Suprapubic skin (tissue), 3 donors: ENCODE measurements around the gene ATE1.

Source experiments
- POLR2AphosphoS5 ChIP-seq, 3 donors: sonication (generic); formaldehyde crosslinking; IDR thresholded peaks; one replicate each; pipeline ENCODE4 v1.6.1; 2017; ENCODE audit warnings: antibody characterized with exemption in 3 of 3
- TF ChIP-seq, protein P1 (sequence below), 2 donors: fragments of 200-600 bp in 1 of 2; fragments of 450-650 bp in 1 of 2; sonication (generic) in 1 of 2; IDR thresholded peaks; one replicate each; pipeline ENCODE4 v1.5.1; 2016 to 2019; ENCODE audit warnings: antibody characterized with exemption in 2 of 2, mild to moderate bottlenecking in 1 of 2, moderate library complexity in 1 of 2

- TF ChIP-seq POLR2AphosphoS5 (IDR thresholded peaks at IDR 0.05): no peak
- TF ChIP-seq, protein P1, sequence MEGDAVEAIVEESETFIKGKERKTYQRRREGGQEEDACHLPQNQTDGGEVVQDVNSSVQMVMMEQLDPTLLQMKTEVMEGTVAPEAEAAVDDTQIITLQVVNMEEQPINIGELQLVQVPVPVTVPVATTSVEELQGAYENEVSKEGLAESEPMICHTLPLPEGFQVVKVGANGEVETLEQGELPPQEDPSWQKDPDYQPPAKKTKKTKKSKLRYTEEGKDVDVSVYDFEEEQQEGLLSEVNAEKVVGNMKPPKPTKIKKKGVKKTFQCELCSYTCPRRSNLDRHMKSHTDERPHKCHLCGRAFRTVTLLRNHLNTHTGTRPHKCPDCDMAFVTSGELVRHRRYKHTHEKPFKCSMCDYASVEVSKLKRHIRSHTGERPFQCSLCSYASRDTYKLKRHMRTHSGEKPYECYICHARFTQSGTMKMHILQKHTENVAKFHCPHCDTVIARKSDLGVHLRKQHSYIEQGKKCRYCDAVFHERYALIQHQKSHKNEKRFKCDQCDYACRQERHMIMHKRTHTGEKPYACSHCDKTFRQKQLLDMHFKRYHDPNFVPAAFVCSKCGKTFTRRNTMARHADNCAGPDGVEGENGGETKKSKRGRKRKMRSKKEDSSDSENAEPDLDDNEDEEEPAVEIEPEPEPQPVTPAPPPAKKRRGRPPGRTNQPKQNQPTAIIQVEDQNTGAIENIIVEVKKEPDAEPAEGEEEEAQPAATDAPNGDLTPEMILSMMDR (IDR thresholded peaks at IDR 0.05): no peak
Measured at GRCh38 chr10:121956111-121957061, 28.6 kb upstream of the ATE1 start.
